ENCODE measurements around the gene EXOC3L1. TPM values are rescaled to one million over a fixed set of nuclear protein-coding genes. Genes with fewer than 3 reads are reported as not detected.

The EXOC3L1 gene
- total and polyA plus RNA-seq, 2 of the 13 experiments (the other 11 are each of a cell fraction or from before 2014, with no cell fraction given), result 0.12 TPM; not detected in 1

GRCh38 chr16:67150833-67151396 is 39.0 kb downstream of the EXOC3L1 start, which contains the start of gene B3GNT9 (continued):
- no peak for TF ChIP-seq ZNF280B (CRISPR knock-in tag; IDR thresholded peaks at IDR 0.05; ENCODE audit: borderline replicate concordance)
- 0 out of 2 replicates have a peak, but pooled peaks have one; percentile 39 for TF ChIP-seq KDM4B (CRISPR knock-in tag; IDR thresholded peaks at IDR 0.05)
- peak; percentile 37; the same call in 1 of the 2 replicates for TF ChIP-seq REPIN1 (CRISPR knock-in tag; IDR thresholded peaks at IDR 0.05; ENCODE audit: borderline replicate concordance, low read depth)
- TF ChIP-seq ZNF839 (CRISPR knock-in tag; IDR thresholded peaks at IDR 0.05; ENCODE audit: borderline replicate concordance), result peak; percentile 72; the same call in 1 of the 2 replicates
- peak; percentile 74; the same call in 1 of the 2 replicates for TF ChIP-seq GABPB1 (CRISPR knock-in tag; IDR thresholded peaks at IDR 0.05)
- no peak for TF ChIP-seq MAFF (IDR thresholded peaks at IDR 0.05; ENCODE audit: low read depth, low read length)
- TF ChIP-seq TIGD3 (CRISPR knock-in tag; IDR thresholded peaks at IDR 0.05; ENCODE audit: borderline replicate concordance), result no peak
- TF ChIP-seq IRF2 (CRISPR knock-in tag; IDR thresholded peaks at IDR 0.05), result no peak; the same call in 1 of the 2 replicates
- peak; percentile 48; the same call in 1 of the 2 replicates for TF ChIP-seq ZNF552 (CRISPR knock-in tag; IDR thresholded peaks at IDR 0.05; ENCODE audit: borderline replicate concordance)
- peak; percentile 39 to 51; a peak in 2 of 4 replicates for TF ChIP-seq POLR2A (IDR thresholded peaks at IDR 0.05; ENCODE audit: insufficient read depth in 1 of 2, low read depth in 2 of 2, low read length in 2 of 2)
- peak; percentile 69; the same call in 1 of the 2 replicates for TF ChIP-seq ZNF513 (CRISPR knock-in tag; conservative IDR thresholded peaks at IDR 0.05)
- 0 out of 2 replicates have a peak, but pooled peaks have one; percentile 31 for TF ChIP-seq ZNF414 (CRISPR knock-in tag; IDR thresholded peaks at IDR 0.05)
- TF ChIP-seq NFKB2 (CRISPR knock-in tag; IDR thresholded peaks at IDR 0.05; ENCODE audit: borderline replicate concordance), result peak; percentile 72; the same call in 1 of the 2 replicates
- no peak for TF ChIP-seq ZFP1 (CRISPR knock-in tag; IDR thresholded peaks at IDR 0.05)
- TF ChIP-seq ZNF781 (CRISPR knock-in tag; IDR thresholded peaks at IDR 0.05; ENCODE audit: borderline replicate concordance, not compliant biosample characterization), result peak; percentile 43
- peak; percentile 84 for TF ChIP-seq AKAP8 (CRISPR knock-in tag; IDR thresholded peaks at IDR 0.05)
- no peak for TF ChIP-seq SOX6 (IDR thresholded peaks at IDR 0.05)
- peak; percentile 38 for TF ChIP-seq SOX6 (CRISPR knock-in tag; IDR thresholded peaks at IDR 0.05)
- TF ChIP-seq MED1 (CRISPR knock-in tag; IDR thresholded peaks at IDR 0.05), result peak; percentile 8; the same call in 1 of the 2 replicates
- TF ChIP-seq ZNF503 (CRISPR knock-in tag; IDR thresholded peaks at IDR 0.05), result no peak
- no peak for TF ChIP-seq ZFP36L1 (CRISPR knock-in tag; IDR thresholded peaks at IDR 0.05)
- no peak for TF ChIP-seq NCOR1 (IDR thresholded peaks at IDR 0.05; ENCODE audit: borderline replicate concordance, low read length)
- no peak for TF ChIP-seq ZNF7 (CRISPR knock-in tag; IDR thresholded peaks at IDR 0.05)
- TF ChIP-seq ZNF383 (CRISPR knock-in tag; IDR thresholded peaks at IDR 0.05; ENCODE audit: borderline replicate concordance), result no peak

Measured in HepG2 (cell line).